Activated B cell treated with CpG ODN at 0.5 μM for 24 hours (primary cell): ENCODE results near the gene C10orf143. TPM values are rescaled to one million over a fixed set of nuclear protein-coding genes. Genes with fewer than 3 reads are reported as not detected.

Source experiments
- ATAC-seq: fragments of 200-7000 bp; cut with Tn5 transposase; one replicate; pipeline ENCODE4 v1.10.0; 2021; ENCODE audit warnings: low read depth, mild to moderate bottlenecking, moderate library complexity
- CTCF ChIA-PET: fragments of 350-600 bp; sonication (Branson Sonifier 250); formaldehyde crosslinking; loops from one replicate; lab custom pipeline; 2021; ENCODE audit warnings: antibody characterized with exemption; lab: Charles Lee
- POLR2A ChIA-PET: fragments of 350-600 bp; sonication (Branson Sonifier 250); formaldehyde crosslinking; loops from one replicate; lab custom pipeline; 2021; ENCODE audit warnings: antibody characterized with exemption; lab: Charles Lee
- DNase-seq: peaks from one replicate; pipeline ENCODE4 v3.0.0; 2022
- H3K27ac Mint-ChIP-seq: one replicate; pipeline ENCODE4 v1.8.0; 2020; ENCODE audit warnings: mixed read lengths
- H3K27me3 Mint-ChIP-seq: one replicate; pipeline ENCODE4 v1.8.0; 2021; ENCODE audit warnings: mixed read lengths
- H3K36me3 Mint-ChIP-seq: one replicate; pipeline ENCODE4 v1.8.0; 2021; ENCODE audit warnings: low read depth, mixed read lengths
- H3K4me1 Mint-ChIP-seq: one replicate; pipeline ENCODE4 v1.8.0; 2021; ENCODE audit warnings: mixed read lengths
- H3K4me3 Mint-ChIP-seq: one replicate; pipeline ENCODE4 v1.8.0; 2020; ENCODE audit warnings: mild to moderate bottlenecking, mixed read lengths
- H3K9me3 Mint-ChIP-seq: one replicate; pipeline ENCODE4 v1.8.0; 2020; ENCODE audit warnings: mixed read lengths
- intact Hi-C: fragments of 100-400 bp; cut with micrococcal nuclease; formaldehyde crosslinking; loops from one replicate; pipeline ENCODE4 v1.15.1; 2024
- total RNA-seq: library from RNA; stranded (reverse); gene quantifications from 2 replicates; pipeline ENCODE4 v1.2.3, GENCODE V29; 2022
- TF ChIP-seq, protein P1 (sequence below): fragments of 200-600 bp; IDR thresholded peaks from one replicate; pipeline ENCODE4 v1.8.0; 2022; ENCODE audit warnings: antibody characterized with exemption, mild to moderate bottlenecking

The C10orf143 gene
- total RNA-seq, 1 donor from 2014 or later = 10.1 TPM

DNA sequence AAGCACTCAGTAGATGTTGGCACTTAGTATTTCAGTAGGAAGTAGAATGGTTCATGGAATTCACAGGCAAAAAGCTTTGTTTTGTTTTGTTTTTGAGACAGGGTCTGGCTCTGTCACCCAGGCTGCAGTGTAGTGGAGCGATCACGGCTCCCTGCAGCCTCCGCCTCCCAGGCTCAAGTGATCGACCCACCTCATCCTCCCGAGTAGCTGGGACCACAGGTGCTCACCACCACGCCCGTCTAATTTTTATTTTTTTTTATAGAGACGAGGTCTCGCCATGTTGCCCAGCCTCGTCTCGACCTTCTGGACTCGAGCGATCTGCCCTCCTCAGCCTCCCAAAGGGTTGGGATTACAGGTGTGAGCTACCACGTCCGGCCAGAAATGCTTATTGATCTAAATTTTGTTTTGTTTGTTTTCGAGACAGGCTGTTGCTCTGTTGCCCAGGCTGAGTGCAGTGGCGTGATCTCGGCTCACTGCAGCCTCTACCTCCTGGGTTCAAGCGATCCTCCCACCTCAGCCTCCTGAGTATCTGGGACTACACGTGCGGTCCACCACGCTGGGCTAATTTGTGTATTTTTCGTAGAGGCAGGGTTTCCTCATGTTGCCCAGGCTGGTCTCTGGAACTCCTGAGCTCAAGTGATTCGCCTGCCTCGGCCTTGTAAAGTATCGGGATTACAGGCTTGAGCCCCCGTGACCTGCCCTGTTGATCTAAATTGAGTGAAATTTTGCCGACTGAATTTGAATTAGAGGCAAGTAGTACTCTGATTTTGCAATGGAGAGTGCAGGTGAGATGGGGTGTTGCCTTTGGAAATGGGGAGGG lies 27.2 kb upstream of the C10orf143 start:
- H3K4me1 Mint-ChIP-seq = peaks cover 58% of the 10 kb centered on the region
- CTCF ChIA-PET = interaction anchor here (4.7 kb wide), 1 partner anchor 27 kb away, joined by 31 read pairs; the partner anchor contains the start of gene C10orf143
- H3K27ac Mint-ChIP-seq = peak overlapping the region; percentile 68
- DNase-seq = no peak
- POLR2A ChIA-PET = interaction anchor here (5.1 kb wide), 1 partner anchor 27 kb away, joined by 185 read pairs; the partner anchor contains the start of gene C10orf143
- no peak for ATAC-seq
- no peaks in the 10 kb centered on the region for H3K9me3 Mint-ChIP-seq
- peaks cover 26% of the 10 kb centered on the region for H3K36me3 Mint-ChIP-seq
- no peaks in the 10 kb centered on the region for H3K27me3 Mint-ChIP-seq
- intact Hi-C loops = no loop called here
- H3K4me3 Mint-ChIP-seq = peak overlapping the region; percentile 86
- TF ChIP-seq, protein P1, sequence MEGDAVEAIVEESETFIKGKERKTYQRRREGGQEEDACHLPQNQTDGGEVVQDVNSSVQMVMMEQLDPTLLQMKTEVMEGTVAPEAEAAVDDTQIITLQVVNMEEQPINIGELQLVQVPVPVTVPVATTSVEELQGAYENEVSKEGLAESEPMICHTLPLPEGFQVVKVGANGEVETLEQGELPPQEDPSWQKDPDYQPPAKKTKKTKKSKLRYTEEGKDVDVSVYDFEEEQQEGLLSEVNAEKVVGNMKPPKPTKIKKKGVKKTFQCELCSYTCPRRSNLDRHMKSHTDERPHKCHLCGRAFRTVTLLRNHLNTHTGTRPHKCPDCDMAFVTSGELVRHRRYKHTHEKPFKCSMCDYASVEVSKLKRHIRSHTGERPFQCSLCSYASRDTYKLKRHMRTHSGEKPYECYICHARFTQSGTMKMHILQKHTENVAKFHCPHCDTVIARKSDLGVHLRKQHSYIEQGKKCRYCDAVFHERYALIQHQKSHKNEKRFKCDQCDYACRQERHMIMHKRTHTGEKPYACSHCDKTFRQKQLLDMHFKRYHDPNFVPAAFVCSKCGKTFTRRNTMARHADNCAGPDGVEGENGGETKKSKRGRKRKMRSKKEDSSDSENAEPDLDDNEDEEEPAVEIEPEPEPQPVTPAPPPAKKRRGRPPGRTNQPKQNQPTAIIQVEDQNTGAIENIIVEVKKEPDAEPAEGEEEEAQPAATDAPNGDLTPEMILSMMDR = no peak

DNA sequence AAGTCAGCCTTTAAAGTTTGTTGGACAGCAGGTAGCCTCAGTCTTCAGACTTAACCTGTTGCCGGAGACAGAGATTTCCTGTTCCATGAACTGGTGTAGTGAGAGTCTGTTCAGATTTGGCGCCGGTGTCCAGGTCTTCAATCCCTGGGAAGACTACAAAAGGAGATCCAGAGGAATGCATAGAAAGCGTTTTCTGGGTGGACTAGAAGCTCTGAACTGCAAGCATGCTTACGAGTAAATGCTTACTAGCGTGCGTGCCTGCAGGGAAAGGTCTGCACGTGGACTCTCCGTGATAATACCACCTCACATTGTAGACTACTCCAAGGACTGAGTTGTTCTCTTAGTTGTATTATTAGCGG lies 26.4 kb upstream of the C10orf143 start:
- CTCF ChIA-PET = interaction anchor here (1.3 to 4.7 kb wide), 2 partner anchors 9 to 26 kb away, joined by 3 to 31 read pairs; partner anchors contain the start of gene C10orf143
- intact Hi-C loops = no loop called here
- peaks cover under 1% of the 10 kb centered on the region for H3K27me3 Mint-ChIP-seq

GRCh38 chr10:130136226-130137089 lies 25.8 kb upstream of the C10orf143 start, which contains the start of gene GLRX3:
Gene GLRX3 (plus strand): TSS chr10:130136391. CDS start chr10:130136421, 30 bp downstream.
- DNase-seq (peak; percentile 91), ATAC-seq (peak; percentile 88)
- peak within 1 kb of the TSS; percentile 88 for H3K27ac Mint-ChIP-seq
- CTCF ChIA-PET = interaction anchor here (1.3 to 4.7 kb wide), 2 partner anchors 8 to 26 kb away, joined by 3 to 31 read pairs; partner anchors contain the start of gene C10orf143
- peaks cover 6% of the 10 kb centered on the region for H3K27me3 Mint-ChIP-seq
- peaks cover 14% of the 10 kb centered on the region for H3K36me3 Mint-ChIP-seq
- peak within 1 kb of the TSS; percentile 93 for H3K4me3 Mint-ChIP-seq
- POLR2A ChIA-PET = interaction anchor here (0.6 to 5.1 kb wide), 6 partner anchors 9 to 669 kb away, joined by 3 to 185 read pairs (median 4); partner anchors contain the start of genes C10orf143 and MGMT
- TF ChIP-seq, protein P1 = no peak
- no peaks in the 10 kb centered on the region for H3K9me3 Mint-ChIP-seq
- peaks cover 44% of the 10 kb centered on the region for H3K4me1 Mint-ChIP-seq
- intact Hi-C loops = loop anchor here (1.0 kb wide), 1 partner anchor 26 kb away; the partner anchor contains the start of gene C10orf143

More for the DNA sequence above, 26.4 kb upstream of the C10orf143 start:
- DNase-seq (no peak), ATAC-seq (no peak)
- Mint-ChIP-seq H3K4me1 (peaks cover 50% of the 10 kb centered on the region), H3K27ac (peak overlapping the region; percentile 68), H3K4me3 (peak overlapping the region; percentile 86), H3K36me3 (peaks cover 18% of the 10 kb centered on the region), H3K9me3 (no peaks in the 10 kb centered on the region)
- POLR2A ChIA-PET = interaction anchor here (1.0 to 5.1 kb wide), 3 partner anchors 11 to 670 kb away, joined by 3 to 185 read pairs (median 4); partner anchors contain the start of genes C10orf143 and MGMT
- TF ChIP-seq, protein P1 = no peak

GRCh38 chr10:130135676-130136225 lies 25.1 kb upstream of the C10orf143 start:
- ChIA-PET POLR2A (interaction anchor here (0.6 to 5.1 kb wide), 6 partner anchors 9 to 669 kb away, joined by 3 to 185 read pairs (median 4); partner anchors contain the start of genes C10orf143 and MGMT), CTCF (interaction anchor here (1.3 to 4.7 kb wide), 2 partner anchors 8 to 25 kb away, joined by 3 to 31 read pairs; partner anchors contain the start of gene C10orf143)
- intact Hi-C loops = loop anchor here (1.0 kb wide), 1 partner anchor 25 kb away; the partner anchor contains the start of gene C10orf143
- Mint-ChIP-seq H3K4me1 (peaks cover 37% of the 10 kb centered on the region), H3K27me3 (peaks cover 13% of the 10 kb centered on the region), H3K4me3 (peak overlapping the region; percentile 93), H3K27ac (no peak overlapping the region), H3K36me3 (peaks cover 14% of the 10 kb centered on the region), H3K9me3 (no peaks in the 10 kb centered on the region)
- ATAC-seq (no peak), DNase-seq (no peak)
- TF ChIP-seq, protein P1 = no peak
